GM12878 (cell line): Measurements from ENCODE around the gene PGM5. TPM values are rescaled to one million over a fixed set of nuclear protein-coding genes. Genes with fewer than 3 reads are reported as not detected.

Experiments
- ATAC-seq: fragments of 200-7000 bp; cut with Tn5 transposase; 3 replicates; pipeline ENCODE4 v1.9.1; 2020; ENCODE audit warnings: mild to moderate bottlenecking, moderate library complexity
- BruUV-seq: library from RNA; stranded (reverse); fragments of 400-500 nt; replicated peaks from 2 replicates; lab custom pipeline; 2021; lab: Mats Ljungman, UMichigan
- CTCF ChIA-PET: fragments of 300-600 bp; sonication (Branson Sonifier 250); formaldehyde crosslinking; extraction: SDS; loops from one replicate; lab custom pipeline; 2021; ENCODE audit warnings: inconsistent platforms; lab: Yijun Ruan, JAX
- POLR2A ChIA-PET: fragments of 350-600 bp; formaldehyde crosslinking; extraction: SDS; loops from one replicate; lab custom pipeline; 2021; ENCODE audit warnings: inconsistent platforms; lab: Charles Lee
- RAD21 ChIA-PET: fragments of 300-600 bp; sonication (Branson Sonifier 250); formaldehyde crosslinking; loops from one replicate; lab custom pipeline; 2023; ENCODE audit warnings: antibody characterized with exemption; ENCODE audit not compliant: unreplicated experiment; lab: Charles Lee
- SMC1A ChIA-PET: fragments of 300-600 bp; sonication (Branson Sonifier 250); formaldehyde crosslinking; loops from one replicate; lab custom pipeline; 2023; ENCODE audit not compliant: unreplicated experiment, uncharacterized antibody; lab: Charles Lee
- DNase-seq: peaks from one replicate; pipeline ENCODE4 v3.0.0-alpha.2; 2011; ENCODE audit warnings: low read depth, low spot score
- FAIRE-seq: peaks from 3 replicates; lab custom pipeline; 2011; peaks lifted over from hg19 to GRCh38; lab: Jason Lieb, UNC
- H2AFZ ChIP-seq: 2 replicates; pipeline ENCODE4 v1.6.0; 2011; ENCODE audit warnings: low read depth, low read length, control low read depth; ENCODE audit not compliant: control insufficient read depth
- H3K27ac ChIP-seq: 2 replicates; pipeline ENCODE4 v1.5.1; 2011; ENCODE audit warnings: control low read depth; ENCODE audit not compliant: control insufficient read depth, insufficient read depth
- H3K27me3 ChIP-seq, 2 experiments: replicated peaks in 1 of 2; 2 replicates each; pipeline versions ENCODE4 v1.6.0 to v1.6.1; 2011; ENCODE audit warnings: low read length in 1 of 2; ENCODE audit not compliant: control insufficient read depth in 2 of 2, insufficient read depth in 2 of 2
- H3K36me3 ChIP-seq, 2 experiments: 2 replicates each; pipeline ENCODE4 v1.5.1; 2011; ENCODE audit warnings: low read length in 1 of 2; ENCODE audit not compliant: control insufficient read depth in 2 of 2, insufficient read depth in 2 of 2
- H3K4me1 ChIP-seq: 2 replicates; pipeline ENCODE4 v1.6.1; 2011; ENCODE audit warnings: mild to moderate bottlenecking, low read length, moderate library complexity, mixed read lengths; ENCODE audit not compliant: control insufficient read depth, insufficient read depth
- H3K4me2 ChIP-seq: 2 replicates; pipeline ENCODE4 v1.6.0; 2011; ENCODE audit warnings: control low read depth; ENCODE audit not compliant: control insufficient read depth, insufficient read depth
- H3K4me3 ChIP-seq: fragments of 200-600 bp; sonication (generic); 2 replicates; pipeline ENCODE4 v1.5.1; 2016
- H3K79me2 ChIP-seq: 2 replicates; pipeline ENCODE4 v1.6.0; 2011; ENCODE audit warnings: low read length; ENCODE audit not compliant: control insufficient read depth, insufficient read depth
- H3K9ac ChIP-seq: 2 replicates; pipeline ENCODE4 v1.8.0; 2011; ENCODE audit warnings: low read length, control low read depth, mixed read lengths; ENCODE audit not compliant: control insufficient read depth, insufficient read depth
- H3K9me3 ChIP-seq: replicated peaks from 3 replicates; pipeline ENCODE4 v1.5.1; 2011; ENCODE audit warnings: mild to moderate bottlenecking, low read length; ENCODE audit not compliant: control insufficient read depth, insufficient read depth
- H4K20me1 ChIP-seq: 2 replicates; pipeline ENCODE4 v1.6.0; 2011; ENCODE audit not compliant: control insufficient read depth, insufficient read depth
- CTCF ChIP-seq, 3 experiments: IDR thresholded peaks in 2 of 3; conservative IDR thresholded peaks in 1 of 3; 2 replicates each; pipeline ENCODE4 v1.5.1; 2011; ENCODE audit warnings: low read depth in 3 of 3, low read length in 3 of 3, mild to moderate bottlenecking in 3 of 3, control low read depth in 2 of 3, moderate library complexity in 2 of 3, inconsistent platforms in 1 of 3, mixed read lengths in 1 of 3; ENCODE audit not compliant: control insufficient read depth in 2 of 3, insufficient read depth in 1 of 3; ENCODE audit errors: extremely low read depth in 1 of 3
- HCFC1 ChIP-seq: fragments of 150-350 bp; IDR thresholded peaks from 2 replicates; pipeline ENCODE4 v1.6.1; 2014; ENCODE audit warnings: low read length
- IKZF1 ChIP-seq: fragments of 450-650 bp; conservative IDR thresholded peaks from 2 replicates; pipeline ENCODE4 v1.6.1; 2017; ENCODE audit warnings: antibody characterized with exemption, mild to moderate bottlenecking
- SMC3 ChIP-seq: IDR thresholded peaks from 2 replicates; pipeline ENCODE4 v1.6.1; 2011; ENCODE audit warnings: low read length, improper control_type of control experiment, borderline replicate concordance
- ZNF592 ChIP-seq: fragments of 450-650 bp; IDR thresholded peaks from 2 replicates; pipeline ENCODE4 v1.6.1; 2017; ENCODE audit warnings: mild to moderate bottlenecking, moderate library complexity
- WGBS: methylation state at CpG from one replicate; pipeline ENCODE4 v1.1.6; 2016; ENCODE audit warnings: low lambda C conversion rate; ENCODE audit not compliant: insufficient replicate concordance, insufficient coverage; ENCODE audit errors: missing lambda C conversion rate; 5-methylcytosine and 5-hydroxymethylcytosine counted together
- in situ Hi-C: fragments of 300-500 bp; cut with MboI; formaldehyde crosslinking; loops from 9 replicates; pipeline ENCODE4 v1.14.3; 2018; ENCODE audit warnings: mixed read lengths
- intact Hi-C: fragments of 100-400 bp; cut with micrococcal nuclease; formaldehyde crosslinking; loops from one replicate; pipeline ENCODE4 v1.14.2; 2022; ENCODE audit not compliant: unreplicated experiment
- polyA plus RNA-seq, 11 experiments: library from polyadenylated mRNA; depleted of rRNA in 4 of 11; unstranded in 6 of 11; stranded (reverse) in 5 of 11; fragments of >200 nt; fragmentation: Nextera tagmentation in 4 of 11; fragmentation: Illumina TruSeq in 1 of 11; extraction: Ambion mirVana in 4 of 11; extraction: Trizol in 1 of 11; gene quantifications; 1 replicate in 1 of 11; 2 replicates in 10 of 11; pipeline versions ENCODE4 v1.2.1 to v1.2.3, GENCODE V29; 2011 to 2016; ENCODE audit warnings: inconsistent platforms in 2 of 11, missing spikeins in 2 of 11, low read depth in 1 of 11
- total RNA-seq, 4 experiments: library from RNA; depleted of rRNA in 3 of 4; stranded (reverse); fragments of >200 nt in 3 of 4; fragmentation: Illumina TruSeq in 1 of 4; extraction: Trizol in 1 of 4; gene quantifications; 2 replicates each; pipeline versions ENCODE4 v1.2.1 to v1.2.3, GENCODE V29; 2013 to 2021

PGM5 gene
- total and polyA plus RNA-seq, 10 of the 15 experiments (the other 5 are each of a cell fraction or from before 2014, with no cell fraction given): 0.28 to 0.73 TPM; not detected in 8

GRCh38 chr9:68497629-68498028, 141.2 kb downstream of the PGM5 start:
- TF ChIP-seq CTCF (IDR thresholded peaks at IDR 0.05 in 2 of 3, conservative IDR thresholded peaks at IDR 0.05 in 1 of 3; ENCODE audit: control insufficient read depth in 2 of 3, extremely low read depth in 1 of 3, insufficient read depth in 1 of 3, low read depth in 3 of 3, low read length in 3 of 3) (no peak), ZNF592 (no peak), HCFC1 (no peak), SMC3 (no peak), IKZF1 (no peak)
- ATAC-seq: no peak

More at GRCh38 chr9:68497629-68498028, 141.2 kb downstream of the PGM5 start:
- Histone ChIP-seq H3K27ac (no peak overlapping the region), H3K9ac (no peak overlapping the region), H4K20me1 (no peaks in the 10 kb centered on the region), H3K4me2 (no peak overlapping the region), H3K4me1 (no peaks in the 10 kb centered on the region), H3K9me3 (no peaks in the 10 kb centered on the region; the same call in 2 of the 3 replicates), H3K4me3 (no peak overlapping the region), H3K27me3 (peaks cover 0 to 9% of the 10 kb centered on the region in 2 experiments), H2AFZ (no peak overlapping the region), H3K36me3 (no peaks in the 10 kb centered on the region), H3K79me2 (no peaks in the 10 kb centered on the region)
- BruUV-seq: no TSS peak
- ChIA-PET RAD21 (no interaction called here), CTCF (interaction anchor here (2.1 kb wide), 1 partner anchor 10 kb away, joined by 5 read pairs; no protein-coding TSS in a partner anchor), SMC1A (no interaction called here), POLR2A (no interaction called here)
- in situ Hi-C loops: no loop called here
- intact Hi-C loops: no loop called here
- 38% methylated on average over 1 of the region's 1 CpG for WGBS
- FAIRE-seq (no peak), DNase-seq (no peak)
